ENCODE results near the gene DBH. TPM values are rescaled to one million over a fixed set of nuclear protein-coding genes. Genes with fewer than 3 reads are reported as not detected.

DBH gene
- polyA plus RNA-seq (ENCODE audit: insufficient read length in 4 of 4): 1 to 10 TPM in 3 of 4 donors, under 1 TPM in 1; 0.77 to 2.3 (median 1.7) TPM

GRCh38 chr9:133635533-133636531 is at the start of gene DBH:
Gene DBH, plus strand, starts transcription at chr9:133636363. Its CDS starts 9 bp downstream, at chr9:133636372.
- no peak for DNase-seq (ENCODE audit: low read depth in 4 of 4, low spot score in 3 of 4)

GRCh38 chr9:133587051-133587450 is 49.1 kb upstream of the DBH start:
- DNase-seq (ENCODE audit: low read depth in 4 of 4, low spot score in 3 of 4): no peak

DNA sequence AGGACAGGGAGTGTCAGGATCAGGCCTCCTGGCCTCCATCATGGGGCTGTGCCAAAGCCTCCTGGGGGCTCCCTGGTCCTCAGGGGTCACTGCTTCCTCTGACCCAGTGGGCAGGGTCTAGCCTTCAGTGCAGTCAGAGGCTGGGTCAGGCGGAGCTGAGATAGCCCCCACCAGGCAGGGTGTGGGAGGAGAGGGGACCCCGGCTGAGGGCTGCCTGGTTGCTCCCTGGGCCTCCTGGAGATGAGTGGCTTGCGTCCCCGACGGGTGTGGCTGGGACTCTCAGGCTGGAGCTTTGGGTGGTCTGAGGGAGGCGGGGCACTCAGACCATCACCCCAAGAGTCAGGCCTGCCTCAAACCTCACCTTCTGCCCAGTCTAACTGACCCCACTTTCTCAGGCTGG is 48.7 kb upstream of the DBH start:
- no peak for DNase-seq (ENCODE audit: low read depth in 4 of 4, low spot score in 3 of 4)

DNA sequence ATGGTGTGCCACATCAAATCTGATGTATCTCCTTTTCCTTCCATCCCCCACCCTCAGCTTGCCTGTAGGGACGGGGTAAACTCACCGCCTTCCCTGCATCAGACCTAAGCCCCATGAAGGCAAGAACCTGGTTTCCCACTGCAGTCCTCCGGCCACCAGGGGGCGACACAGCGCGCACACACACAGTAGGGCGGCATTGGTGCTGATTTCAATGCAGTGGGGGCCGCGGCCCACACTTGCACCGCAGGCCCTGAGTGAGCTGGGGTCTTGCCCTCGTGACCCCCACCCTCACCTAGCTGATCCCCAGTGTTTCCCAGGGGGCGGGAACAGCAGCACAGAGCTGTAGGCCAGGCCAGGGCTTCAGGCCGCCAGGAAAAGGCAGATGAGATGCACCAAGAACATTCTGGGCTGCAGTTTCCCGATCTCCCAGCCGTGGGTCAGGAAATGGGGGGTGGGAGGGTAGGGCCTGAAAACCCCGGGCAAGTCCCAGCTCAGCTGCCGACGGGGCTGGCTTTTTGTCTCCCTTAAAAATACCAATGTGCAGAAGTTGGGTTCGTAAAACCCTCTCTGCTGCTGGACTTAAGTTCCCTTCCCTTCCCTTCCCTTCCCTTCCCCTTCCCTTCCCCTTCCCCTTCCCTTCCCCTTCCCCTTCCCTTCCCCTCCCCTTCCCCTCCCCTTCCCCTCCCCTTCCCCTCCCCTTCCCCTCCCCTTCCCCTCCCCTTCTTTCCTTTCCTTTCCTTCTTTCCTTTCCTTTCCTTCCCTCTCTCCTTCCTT is 46.5 kb upstream of the DBH start:
- no peak for DNase-seq (ENCODE audit: low read depth in 4 of 4, low spot score in 3 of 4)

DNA sequence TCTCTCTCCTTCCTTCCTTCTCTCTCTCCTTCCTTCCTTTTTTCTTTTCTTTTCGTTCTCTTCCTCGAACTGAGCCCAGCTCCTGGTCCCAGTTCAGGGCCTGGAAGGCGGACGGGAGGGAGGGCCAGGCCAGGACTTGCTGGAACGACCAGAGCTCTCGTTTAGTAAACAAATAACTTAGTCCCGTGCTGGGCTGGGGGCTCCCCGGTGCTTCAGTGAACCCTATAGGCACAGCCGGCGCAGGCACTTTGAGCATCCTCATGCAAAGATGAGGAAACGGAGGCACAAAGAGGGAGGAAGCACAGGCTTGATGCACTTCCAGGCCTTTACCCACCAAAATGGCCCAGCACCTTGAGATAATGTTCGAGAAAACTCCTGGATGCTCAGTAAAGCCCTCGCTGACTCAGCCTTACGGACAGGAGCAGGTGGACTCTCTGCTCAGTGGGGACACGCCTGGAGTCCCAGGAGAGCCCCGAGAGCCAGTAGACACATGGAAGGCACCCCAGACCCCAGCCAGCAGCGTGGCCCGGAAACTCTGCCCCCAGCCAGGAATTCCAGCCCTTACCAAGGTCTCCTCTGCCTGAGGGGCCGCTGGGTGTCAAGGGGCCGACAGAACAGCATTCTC is 45.8 kb upstream of the DBH start:
- no peak for DNase-seq (ENCODE audit: low read depth in 4 of 4, low spot score in 3 of 4)

DNA sequence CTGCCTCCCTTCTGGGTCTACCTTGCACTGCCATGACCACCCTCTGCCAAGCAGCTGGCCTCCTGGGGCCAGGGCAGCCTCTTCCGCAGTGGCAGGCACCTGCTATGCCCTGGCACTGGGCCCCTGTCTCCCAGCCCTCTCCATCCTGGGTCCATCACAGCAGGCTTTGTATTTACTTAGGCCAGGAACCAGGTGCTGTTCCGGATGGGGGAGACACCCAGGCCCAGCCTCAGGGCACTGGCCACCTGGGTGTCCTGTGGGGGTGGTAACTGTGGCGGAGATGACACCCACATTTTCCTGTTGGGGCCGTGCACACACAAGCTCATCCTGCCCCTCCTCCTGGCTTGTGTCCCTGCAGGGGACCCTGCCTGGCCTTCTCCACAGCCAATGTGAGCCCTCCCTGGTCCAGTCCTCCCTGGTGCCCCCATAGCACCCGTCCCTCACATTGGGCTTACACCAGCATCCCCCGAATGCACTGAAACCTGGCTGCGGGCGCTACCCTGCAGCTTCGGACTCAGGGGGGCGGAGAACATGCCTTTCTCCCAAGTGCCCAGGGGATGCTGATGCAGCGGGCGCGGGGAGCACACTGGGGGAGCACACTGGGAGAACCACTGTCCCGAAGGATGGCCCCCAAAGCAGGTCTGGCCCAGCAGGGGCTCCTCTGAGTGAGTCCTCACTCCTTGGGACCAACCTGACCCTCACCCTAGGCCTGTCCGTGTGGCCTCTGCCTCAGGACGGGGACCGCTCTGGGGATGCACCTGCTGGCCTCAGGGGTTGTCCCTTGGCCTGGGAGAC is 44.9 kb upstream of the DBH start:
- no peak for DNase-seq (ENCODE audit: low read depth in 4 of 4, low spot score in 3 of 4)

- DNase-seq (ENCODE audit: low read depth in 4 of 4, low spot score in 3 of 4): no peak
Measured at GRCh38 chr9:133591985-133592384, 44.2 kb upstream of the DBH start.

DNA sequence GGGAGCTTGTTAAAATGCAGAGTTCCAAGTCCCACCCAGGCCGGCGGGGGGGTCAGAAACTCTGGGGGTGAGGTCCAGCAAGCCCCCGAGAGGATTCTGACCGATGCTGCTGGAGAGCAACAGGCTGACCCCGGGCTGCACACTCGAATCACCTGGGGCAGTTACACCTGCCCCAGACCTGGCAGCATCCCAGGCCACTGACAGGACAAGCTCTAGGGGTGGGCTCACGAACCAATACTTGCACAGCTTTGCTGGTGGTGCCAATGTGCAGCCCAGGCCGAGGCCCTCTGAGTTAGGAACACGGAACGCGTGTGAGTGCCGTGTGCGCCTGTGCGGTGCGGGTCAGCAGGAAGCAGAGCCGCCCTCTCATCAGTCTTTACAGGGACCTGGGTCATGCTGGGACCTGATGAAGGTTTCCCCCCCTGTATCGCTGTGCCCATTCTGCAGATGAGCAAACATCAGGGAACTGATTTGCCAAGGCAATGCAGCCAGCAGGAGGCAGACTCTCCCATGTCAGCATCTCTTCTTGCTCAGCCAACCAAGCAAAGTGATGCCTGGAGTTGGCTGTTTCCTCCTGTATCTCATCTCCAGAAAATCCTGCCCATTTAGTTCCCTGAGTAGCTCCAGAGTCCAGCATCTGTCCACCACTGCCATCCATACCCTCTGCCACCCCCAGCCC is 43.3 kb upstream of the DBH start:
- DNase-seq (ENCODE audit: low read depth in 4 of 4, low spot score in 3 of 4): no peak

- DNase-seq (ENCODE audit: low read depth in 4 of 4, low spot score in 3 of 4): no peak
Measured at GRCh38 chr9:133593587-133594253, 42.4 kb upstream of the DBH start.

DNA sequence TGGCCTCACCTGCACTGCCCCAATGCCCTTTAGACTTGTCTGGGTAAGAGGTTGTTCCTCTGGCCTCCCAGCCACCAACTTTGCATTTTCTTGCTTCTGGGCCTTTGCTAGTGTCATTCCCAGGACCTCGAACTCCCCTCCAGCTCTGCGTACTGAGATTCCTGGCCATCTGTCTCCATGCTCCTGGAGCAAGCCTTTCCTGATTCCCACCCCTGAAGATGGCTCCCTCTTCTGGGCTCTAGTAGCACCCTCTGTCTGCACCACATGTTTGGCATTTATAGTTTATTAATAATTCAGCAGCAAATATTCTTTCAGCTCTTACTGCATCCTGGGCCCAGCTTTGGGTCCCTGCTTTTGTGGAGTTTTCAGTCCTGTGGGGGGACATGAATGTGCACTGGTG is 41.9 kb upstream of the DBH start:
- DNase-seq (ENCODE audit: low read depth in 4 of 4, low spot score in 3 of 4): no peak

DNA sequence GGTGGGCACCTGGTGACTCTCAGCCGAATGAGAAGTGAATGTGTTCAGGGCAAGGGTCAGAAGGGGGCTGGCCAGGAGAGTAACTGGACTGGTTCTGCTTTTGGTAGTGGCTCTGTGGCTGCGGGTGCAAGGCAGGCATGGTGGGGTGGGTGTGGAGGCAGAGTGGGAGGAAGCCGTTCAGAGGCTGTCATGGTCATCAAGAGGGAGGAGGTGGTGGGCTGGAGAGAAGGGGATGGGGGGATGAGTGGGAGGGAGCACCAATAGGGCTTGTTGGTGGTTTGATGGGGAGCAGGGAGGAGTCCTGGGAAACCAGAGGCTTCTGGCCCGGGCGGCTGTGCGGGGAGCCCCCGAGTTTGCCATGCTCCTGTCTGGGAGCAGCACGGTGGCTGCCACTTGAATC is 40.3 kb upstream of the DBH start:
- no peak for DNase-seq (ENCODE audit: low read depth in 4 of 4, low spot score in 3 of 4)

GRCh38 chr9:133597316-133597957 is 38.7 kb upstream of the DBH start:
- no peak for DNase-seq (ENCODE audit: low read depth in 4 of 4, low spot score in 3 of 4)

DNA sequence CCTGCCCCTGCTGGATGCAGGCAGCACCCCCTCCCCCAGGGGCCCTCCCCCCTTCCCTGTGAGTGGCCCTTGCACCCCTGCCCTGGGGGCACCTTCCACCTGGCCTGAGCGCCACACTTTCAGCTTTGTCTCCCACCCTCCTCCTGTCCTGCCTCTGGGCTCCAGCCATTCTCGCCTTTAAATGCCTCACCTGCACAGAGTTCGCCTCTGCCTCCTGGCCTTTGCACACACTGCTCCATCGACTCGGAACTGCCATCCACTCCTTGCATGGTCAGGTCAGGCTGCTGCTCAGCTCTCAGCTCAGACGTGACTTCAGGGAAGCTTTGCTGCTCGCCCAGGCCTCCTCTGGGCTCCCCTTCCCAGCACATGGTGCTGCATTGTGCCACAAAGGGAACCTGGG is 37.2 kb upstream of the DBH start:
- no peak for DNase-seq (ENCODE audit: low read depth in 4 of 4, low spot score in 3 of 4)

- DNase-seq (ENCODE audit: low read depth in 4 of 4, low spot score in 3 of 4): no peak
Measured at GRCh38 chr9:133599470-133600173, 36.5 kb upstream of the DBH start.

- no peak for DNase-seq (ENCODE audit: low read depth in 4 of 4, low spot score in 3 of 4)
Measured at GRCh38 chr9:133600739-133601138, 35.4 kb upstream of the DBH start.

GRCh38 chr9:133601746-133602145 is 34.4 kb upstream of the DBH start:
- no peak for DNase-seq (ENCODE audit: low read depth in 4 of 4, low spot score in 3 of 4)

GRCh38 chr9:133602277-133602676 is 33.9 kb upstream of the DBH start:
- no peak for DNase-seq (ENCODE audit: low read depth in 4 of 4, low spot score in 3 of 4)

Measured in left renal pelvis (tissue), 4 donors.